Stomach (tissue), 9 donors: Measurements from ENCODE around the gene NRP2. TPM values are rescaled to one million over a fixed set of nuclear protein-coding genes. Genes with fewer than 3 reads are reported as not detected.

Experiments used
- DNase-seq, 2 donors: peaks; one replicate each; pipeline versions ENCODE4 v3.0.0 to v3.0.0-alpha.2; 2013 to 2019
- H3K27ac ChIP-seq, 5 donors: fragments of 200-600 bp in 4 of 5; sonication (generic) in 4 of 5; one replicate each; pipeline ENCODE4 v1.5.1; 2013 to 2019; ENCODE audit warnings: mild to moderate bottlenecking in 1 of 5, moderate library complexity in 1 of 5
- H3K27me3 ChIP-seq, 3 donors: fragments of 200-600 bp; sonication (generic); one replicate each; pipeline ENCODE4 v1.5.1; 2017 to 2019; ENCODE audit warnings: mixed run types in 1 of 3
- H3K36me3 ChIP-seq, 4 donors: fragments of 200-600 bp; sonication (generic); 1 replicate in 3 of 4; 2 replicates in 1 of 4; pipeline ENCODE4 v1.5.1; 2016 to 2019
- H3K4me1 ChIP-seq, 4 donors: fragments of 200-600 bp; sonication (generic); one replicate each; pipeline ENCODE4 v1.5.1; 2016 to 2019
- H3K4me3 ChIP-seq, 4 donors: fragments of 200-600 bp; sonication (generic) in 3 of 4; one replicate each; pipeline ENCODE4 v1.5.1; 2016 to 2019; ENCODE audit warnings: mild to moderate bottlenecking in 1 of 4
- H3K9me3 ChIP-seq, 4 donors: fragments of 200-600 bp; sonication (generic); one replicate each; pipeline ENCODE4 v1.5.1; 2016 to 2019
- CTCF ChIP-seq, 7 experiments: fragments of 450-650 bp in 4 of 7; fragments of 200-600 bp in 3 of 7; sonication (generic) in 3 of 7; IDR thresholded peaks; one replicate each; pipeline ENCODE4 v1.5.1; 2016 to 2019; ENCODE audit warnings: antibody characterized with exemption in 7 of 7, control low read depth in 2 of 7, mild to moderate bottlenecking in 1 of 7
- EP300 ChIP-seq: sonication (generic); formaldehyde crosslinking; IDR thresholded peaks from one replicate; pipeline ENCODE4 v1.6.1; 2017; ENCODE audit warnings: antibody characterized with exemption
- POLR2A ChIP-seq, 4 donors: fragments of 450-650 bp; IDR thresholded peaks; one replicate each; pipeline ENCODE4 v1.6.1; 2016; ENCODE audit warnings: antibody characterized with exemption in 4 of 4, control low read depth in 2 of 4, mild to moderate bottlenecking in 1 of 4, moderate library complexity in 1 of 4
- POLR2AphosphoS5 ChIP-seq, 3 donors: sonication (generic); formaldehyde crosslinking; IDR thresholded peaks; one replicate each; pipeline ENCODE4 v1.6.1; 2016; ENCODE audit warnings: antibody characterized with exemption in 3 of 3
- WGBS, 5 donors: extraction: QIAGEN DNeasy Blood & Tissue Kit in 3 of 5; methylation state at CpG; one replicate each; pipeline versions ENCODE4 v1.1.5 to v1.1.7; 2013 to 2018; 5-methylcytosine and 5-hydroxymethylcytosine counted together
- intact Hi-C: fragments of 100-400 bp; cut with DNase I; formaldehyde crosslinking; loops from one replicate; pipeline ENCODE4 v1.15.1; 2023; ENCODE audit warnings: low total_unique reads
- polyA plus RNA-seq, 3 donors: library from polyadenylated mRNA; stranded (reverse); fragments of 200-250 nt; gene quantifications; one replicate each; pipeline ENCODE4 v1.2.3, GENCODE V29; 2013
- total RNA-seq, 5 donors: library from RNA; depleted of rRNA; stranded (reverse); fragments of >200 nt; gene quantifications; one replicate each; pipeline versions ENCODE4 v1.1.0 to v1.2.3, GENCODE V29; 2014 to 2016
- donor health status: healthy with polysubstance abuse.
- donor health status: Bipolar disorder and iron deficiency.
- donor health status: healthy.

The NRP2 gene
- total and polyA plus RNA-seq, 8 donors = 0.92 to 166 (median 31.6) TPM

GRCh38 chr2:205651719-205652118 lies 30.6 kb upstream of the NRP2 start:
- Histone ChIP-seq H3K36me3 (no peaks in the 10 kb centered on the region), H3K9me3 (no peaks in the 10 kb centered on the region), H3K4me3 (no peak overlapping the region), H3K27ac (no peak overlapping the region), H3K27me3 (no peaks in the 10 kb centered on the region), H3K4me1 (peaks cover 0 to 2% (median 0%) of the 10 kb centered on the region in 4 donors)
- no peak for TF ChIP-seq POLR2A (IDR thresholded peaks at IDR 0.05)
- TF ChIP-seq EP300 = no peak
- TF ChIP-seq CTCF (IDR thresholded peaks at IDR 0.05) = no peak
- TF ChIP-seq POLR2AphosphoS5 (IDR thresholded peaks at IDR 0.05) = no peak
- no peak for DNase-seq
- 0% methylated on average over 1 of the region's 1 CpG for WGBS, 5 donors
- intact Hi-C loops = no loop called here

- DNase-seq = no peak
- intact Hi-C loops = no loop called here
- no peaks in the 10 kb centered on the region for H3K9me3 ChIP-seq
- TF ChIP-seq EP300 = no peak
- TF ChIP-seq POLR2AphosphoS5 (IDR thresholded peaks at IDR 0.05) = no peak
- no peak for TF ChIP-seq POLR2A (IDR thresholded peaks at IDR 0.05)
- no peak for TF ChIP-seq CTCF (IDR thresholded peaks at IDR 0.05)
- no peak overlapping the region for H3K4me3 ChIP-seq
- H3K27ac ChIP-seq = no peak overlapping the region
- no peaks in the 10 kb centered on the region for H3K36me3 ChIP-seq
- WGBS, 5 donors = 87 to 96% (median 92%) methylated on average over 10 of the region's 10 CpGs
- H3K4me1 ChIP-seq = peaks cover 0 to 4% (median 2%) of the 10 kb centered on the region in 4 donors
- no peaks in the 10 kb centered on the region for H3K27me3 ChIP-seq
Observed at GRCh38 chr2:205654878-205655605, 27.3 kb upstream of the NRP2 start.

- H3K9me3 ChIP-seq = no peaks in the 10 kb centered on the region
- peaks cover 0 to 4% (median 4%) of the 10 kb centered on the region in 4 donors for H3K4me1 ChIP-seq
- TF ChIP-seq POLR2A (IDR thresholded peaks at IDR 0.05) (no peak), EP300 (no peak), POLR2AphosphoS5 (IDR thresholded peaks at IDR 0.05) (no peak), CTCF (IDR thresholded peaks at IDR 0.05) (no peak)
- H3K4me3 ChIP-seq = no peak overlapping the region
- DNase-seq = no peak
- no peaks in the 10 kb centered on the region for H3K27me3 ChIP-seq
- no peaks in the 10 kb centered on the region for H3K36me3 ChIP-seq
- WGBS, 5 donors = 56 to 80% (median 73%) methylated on average over 6 of the region's 6 CpGs
- H3K27ac ChIP-seq = no peak overlapping the region
- intact Hi-C loops = no loop called here
Observed at GRCh38 chr2:205655779-205656456, 26.4 kb upstream of the NRP2 start.

- WGBS, 5 donors = 77 to 83% (median 79%) methylated on average over 7 of the region's 7 CpGs
- no peaks in the 10 kb centered on the region for H3K9me3 ChIP-seq
- H3K27ac ChIP-seq = no peak overlapping the region
- DNase-seq = no peak
- H3K27me3 ChIP-seq = no peaks in the 10 kb centered on the region
- H3K36me3 ChIP-seq = no peaks in the 10 kb centered on the region
- intact Hi-C loops = no loop called here
- no peak for TF ChIP-seq EP300
- no peak for TF ChIP-seq POLR2AphosphoS5 (IDR thresholded peaks at IDR 0.05)
- TF ChIP-seq POLR2A (IDR thresholded peaks at IDR 0.05) = no peak
- no peak for TF ChIP-seq CTCF (IDR thresholded peaks at IDR 0.05)
- no peak overlapping the region for H3K4me3 ChIP-seq
- peaks cover 0 to 6% (median 4%) of the 10 kb centered on the region in 4 donors for H3K4me1 ChIP-seq
Observed at GRCh38 chr2:205656461-205656860, 25.8 kb upstream of the NRP2 start.
